ENCODE measurements around the gene ZC3H7B.
"Not testable (repeated sequence)": the region's sequence is repeated elsewhere in the genome, so short reads cannot be mapped to it uniquely, and the experiment has no call there.

Gene ZC3H7B

DNA sequence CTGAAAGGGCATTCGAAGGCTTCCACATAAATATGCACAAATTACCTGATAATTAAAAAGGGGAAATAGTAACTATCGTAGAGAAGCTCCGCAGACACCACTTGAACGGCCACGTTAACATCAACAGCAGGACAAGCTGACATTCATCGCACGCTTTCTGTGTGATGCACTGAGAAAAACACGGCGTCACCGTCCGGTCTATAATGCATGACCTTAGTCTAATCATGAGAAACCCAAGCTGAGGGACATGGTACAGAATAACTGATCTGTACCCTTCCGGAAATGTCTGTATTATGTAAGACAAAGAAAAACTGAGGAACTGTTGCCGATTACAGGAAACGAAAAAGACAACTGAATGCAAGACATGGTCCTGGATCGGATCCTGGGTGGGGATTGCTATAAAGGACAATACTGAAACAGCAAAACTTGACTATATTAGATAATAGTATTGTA lies 14.7 kb upstream of the ZC3H7B start:
- no peak for DNase-seq (ENCODE audit: low read depth)
- H3K4me3 ChIP-seq (ENCODE audit: low read depth, low read length), result peak overlapping the region; percentile 95
- TF ChIP-seq, protein P1, sequence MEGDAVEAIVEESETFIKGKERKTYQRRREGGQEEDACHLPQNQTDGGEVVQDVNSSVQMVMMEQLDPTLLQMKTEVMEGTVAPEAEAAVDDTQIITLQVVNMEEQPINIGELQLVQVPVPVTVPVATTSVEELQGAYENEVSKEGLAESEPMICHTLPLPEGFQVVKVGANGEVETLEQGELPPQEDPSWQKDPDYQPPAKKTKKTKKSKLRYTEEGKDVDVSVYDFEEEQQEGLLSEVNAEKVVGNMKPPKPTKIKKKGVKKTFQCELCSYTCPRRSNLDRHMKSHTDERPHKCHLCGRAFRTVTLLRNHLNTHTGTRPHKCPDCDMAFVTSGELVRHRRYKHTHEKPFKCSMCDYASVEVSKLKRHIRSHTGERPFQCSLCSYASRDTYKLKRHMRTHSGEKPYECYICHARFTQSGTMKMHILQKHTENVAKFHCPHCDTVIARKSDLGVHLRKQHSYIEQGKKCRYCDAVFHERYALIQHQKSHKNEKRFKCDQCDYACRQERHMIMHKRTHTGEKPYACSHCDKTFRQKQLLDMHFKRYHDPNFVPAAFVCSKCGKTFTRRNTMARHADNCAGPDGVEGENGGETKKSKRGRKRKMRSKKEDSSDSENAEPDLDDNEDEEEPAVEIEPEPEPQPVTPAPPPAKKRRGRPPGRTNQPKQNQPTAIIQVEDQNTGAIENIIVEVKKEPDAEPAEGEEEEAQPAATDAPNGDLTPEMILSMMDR (IDR thresholded peaks at IDR 0.05; ENCODE audit: control insufficient read depth, extremely low read depth, insufficient read depth), result no peak

DNA sequence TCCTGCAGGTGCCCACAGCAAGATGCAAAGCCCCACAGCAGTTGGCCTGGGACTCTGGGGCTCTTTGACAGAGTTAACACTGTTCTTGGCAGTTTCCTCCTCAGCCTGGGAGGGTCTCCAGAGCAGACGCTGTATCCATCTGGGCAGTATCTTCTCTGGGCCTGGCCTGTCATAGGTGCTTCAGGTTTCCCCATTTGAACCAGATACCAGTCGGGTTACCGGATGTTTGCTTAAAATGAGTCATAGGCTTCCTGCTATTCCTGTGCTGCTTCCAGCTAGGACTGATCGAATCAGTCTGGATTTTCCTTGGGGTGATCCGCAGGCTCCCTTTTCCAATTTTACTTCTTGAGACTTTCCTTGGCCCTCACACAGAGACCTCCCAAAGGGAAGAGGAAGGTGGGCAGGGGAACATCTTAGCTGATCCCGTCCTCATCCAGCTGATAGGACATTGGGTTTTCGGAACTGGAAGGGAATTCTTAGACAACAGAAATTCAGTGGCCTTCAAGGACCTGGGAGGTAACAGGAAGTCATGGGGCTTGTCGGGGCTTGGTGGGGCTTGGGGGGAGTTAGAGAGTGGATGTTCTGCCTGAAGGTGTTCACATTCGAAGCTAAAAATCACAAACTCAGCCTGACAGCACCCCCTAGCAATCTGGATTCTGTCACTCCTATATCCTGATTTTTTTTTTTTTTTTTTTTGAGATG lies 12.9 kb upstream of the ZC3H7B start:
- TF ChIP-seq, protein P1 (IDR thresholded peaks at IDR 0.05; ENCODE audit: control insufficient read depth, extremely low read depth, insufficient read depth), result no peak
- H3K4me3 ChIP-seq (ENCODE audit: low read depth, low read length), result peak overlapping the region; percentile 27
- peak; percentile 79 for DNase-seq (ENCODE audit: low read depth)

GRCh38 chr22:41289671-41290070 lies 11.7 kb upstream of the ZC3H7B start:
- no peak for DNase-seq (ENCODE audit: low read depth)
- TF ChIP-seq, protein P1 (IDR thresholded peaks at IDR 0.05; ENCODE audit: control insufficient read depth, extremely low read depth, insufficient read depth), result no peak

DNA sequence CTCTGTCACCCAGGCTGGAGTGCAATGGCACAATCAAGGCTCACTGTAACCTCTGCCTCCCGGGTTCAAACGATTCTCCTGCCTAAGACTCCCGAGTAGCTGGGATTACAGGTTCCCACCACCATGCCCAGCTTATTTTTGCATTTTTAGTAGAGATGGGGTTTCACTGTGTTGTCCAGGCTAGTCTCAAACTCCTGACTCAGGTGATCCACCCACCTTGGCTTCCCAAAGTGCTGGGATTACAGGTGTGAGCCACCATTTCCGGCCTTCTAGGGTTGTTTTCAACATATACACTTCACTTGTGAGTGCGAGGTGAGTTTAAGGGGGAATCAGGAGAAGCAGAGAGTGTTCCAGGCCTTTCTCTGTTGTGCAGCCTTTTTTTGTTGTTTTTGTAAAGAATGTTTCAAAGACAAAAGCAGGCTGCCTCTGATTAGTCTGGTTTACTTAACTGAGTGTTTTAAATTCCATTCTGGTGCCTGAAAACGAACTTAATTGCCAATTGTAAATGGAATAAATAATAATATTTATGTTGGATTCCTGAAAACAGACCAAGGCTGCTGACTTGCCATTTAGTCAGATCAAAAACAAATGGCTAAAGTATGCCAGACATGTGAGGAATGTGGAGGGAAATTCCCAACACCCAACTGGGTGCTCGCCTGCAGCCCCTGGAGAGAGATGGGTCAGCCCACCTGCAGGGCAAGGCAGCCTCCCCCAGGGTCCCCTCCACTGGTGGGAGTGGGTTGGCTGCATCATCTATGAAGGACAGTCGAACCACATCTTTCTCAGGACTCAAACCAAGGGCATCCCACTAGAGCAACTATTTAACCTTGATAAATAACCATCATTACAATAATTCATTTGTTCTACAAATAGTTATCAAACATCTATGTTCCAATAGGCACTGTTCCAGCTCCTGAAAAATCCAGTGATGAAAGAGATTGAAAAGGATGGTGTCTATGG lies 10.8 kb upstream of the ZC3H7B start:
- no peak for DNase-seq (ENCODE audit: low read depth)
- H3K4me3 ChIP-seq (ENCODE audit: low read depth, low read length), result no peak overlapping the region
- TF ChIP-seq, protein P1 (IDR thresholded peaks at IDR 0.05; ENCODE audit: control insufficient read depth, extremely low read depth, insufficient read depth), result no peak

More at GRCh38 chr22:41289671-41290070, 11.7 kb upstream of the ZC3H7B start:
- no peak overlapping the region for H3K4me3 ChIP-seq (ENCODE audit: low read depth, low read length)

GRCh38 chr22:41294816-41295215 lies 6.5 kb upstream of the ZC3H7B start:
- not testable (repeated sequence) for DNase-seq (ENCODE audit: low read depth); H3K4me3 ChIP-seq (ENCODE audit: low read depth, low read length)

GRCh38 chr22:41296826-41297667 lies 4.3 kb upstream of the ZC3H7B start:
- TF ChIP-seq, protein P1 (IDR thresholded peaks at IDR 0.05; ENCODE audit: control insufficient read depth, extremely low read depth, insufficient read depth), result no peak

More at GRCh38 chr22:41296826-41297667, 4.3 kb upstream of the ZC3H7B start:
- H3K4me3 ChIP-seq (ENCODE audit: low read depth, low read length), result no peak overlapping the region
- DNase-seq (ENCODE audit: low read depth), result no peak
